HG03025 (cell line): Measurements from ENCODE around the gene EVC2.
"Not testable (repeated sequence)": the region's sequence is repeated elsewhere in the genome, so short reads cannot be mapped to it uniquely, and the experiment has no call there.

Experiments used
- ATAC-seq: cut with Tn5 transposase; IDR thresholded peaks from one replicate; pipeline ENCODE4 v1.9.1; 2021; ENCODE audit warnings: mild to moderate bottlenecking, moderate library complexity; ENCODE audit not compliant: unreplicated experiment, low FRiP score

The EVC2 gene

GRCh38 chr4:5631352-5632065, 76.8 kb downstream of the EVC2 start:
- no peak for ATAC-seq

GRCh38 chr4:5630762-5631161, 77.6 kb downstream of the EVC2 start:
- ATAC-seq: no peak

- no peak for ATAC-seq
Measured at GRCh38 chr4:5629542-5629941, 78.8 kb downstream of the EVC2 start.

GRCh38 chr4:5626913-5627312, 81.4 kb downstream of the EVC2 start:
- no peak for ATAC-seq

- ATAC-seq: no peak
Measured at GRCh38 chr4:5622596-5622995, 85.8 kb downstream of the EVC2 start.

- no peak for ATAC-seq
Measured at GRCh38 chr4:5619913-5620625, 88.3 kb downstream of the EVC2 start.

- ATAC-seq: no peak
Measured at GRCh38 chr4:5618051-5618960, 90.1 kb downstream of the EVC2 start.

GRCh38 chr4:5616331-5616950, 91.9 kb downstream of the EVC2 start:
- ATAC-seq: no peak

- no peak for ATAC-seq
Measured at GRCh38 chr4:5615496-5616075, 92.8 kb downstream of the EVC2 start.

GRCh38 chr4:5611750-5612149, 96.6 kb downstream of the EVC2 start:
- ATAC-seq: no peak

GRCh38 chr4:5609306-5610007, 98.9 kb downstream of the EVC2 start:
- no peak for ATAC-seq

- not testable (repeated sequence) for ATAC-seq
Measured at GRCh38 chr4:5593828-5594227, 114.5 kb downstream of the EVC2 start.

GRCh38 chr4:5592272-5592671, 116.1 kb downstream of the EVC2 start:
- ATAC-seq: no peak

- no peak for ATAC-seq
Measured at GRCh38 chr4:5589495-5589894, 118.9 kb downstream of the EVC2 start.

GRCh38 chr4:5588046-5588445, 120.3 kb downstream of the EVC2 start:
- no peak for ATAC-seq

GRCh38 chr4:5575941-5576340, 132.4 kb downstream of the EVC2 start:
- no peak for ATAC-seq

- ATAC-seq: no peak
Measured at GRCh38 chr4:5574386-5574785, 134.0 kb downstream of the EVC2 start.

- no peak for ATAC-seq
Measured at GRCh38 chr4:5573965-5574364, 134.4 kb downstream of the EVC2 start.

- ATAC-seq: no peak
Measured at GRCh38 chr4:5572751-5573150, 135.6 kb downstream of the EVC2 start.

GRCh38 chr4:5572114-5572513, 136.2 kb downstream of the EVC2 start:
- ATAC-seq: no peak
